Measurements from ENCODE around the gene TMEM201. TPM values are rescaled to one million over a fixed set of nuclear protein-coding genes. Genes with fewer than 3 reads are reported as not detected.

TMEM201 gene
- total and polyA plus RNA-seq, 9 of the 15 experiments (the other 6 are each of a cell fraction or from before 2014, with no cell fraction given) = 0.42 to 51.3 (median 7.4) TPM

DNA sequence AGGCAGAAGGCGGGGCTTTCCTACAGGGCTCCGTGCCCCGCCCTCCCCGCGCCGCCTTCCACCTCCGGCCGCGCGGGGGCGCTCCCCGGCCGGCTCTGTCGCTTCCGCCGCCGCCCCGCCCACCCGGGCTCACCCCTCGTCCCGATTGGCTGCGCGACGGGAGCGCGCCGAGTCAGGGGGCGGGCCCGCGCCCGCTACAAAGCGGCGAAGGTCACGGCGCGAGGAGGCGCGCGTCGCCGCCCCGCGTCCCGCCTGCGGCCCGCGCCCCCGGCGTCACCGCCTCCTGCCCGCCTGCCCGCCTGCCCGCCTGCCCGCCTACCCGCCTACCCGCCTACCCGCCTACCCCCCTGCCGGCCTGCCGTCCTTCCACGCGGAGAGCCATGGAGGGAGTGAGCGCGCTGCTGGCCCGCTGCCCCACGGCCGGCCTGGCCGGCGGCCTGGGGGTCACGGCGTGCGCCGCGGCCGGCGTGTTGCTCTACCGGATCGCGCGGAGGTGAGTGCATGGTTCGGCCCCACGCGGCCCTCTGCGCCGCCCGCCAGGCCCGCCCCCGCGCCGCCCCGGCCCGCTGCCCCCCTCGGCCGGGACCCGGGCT lies at the start of gene TMEM201 (continued):
- peak; percentile 93 for TF ChIP-seq CTCFL (IDR thresholded peaks at IDR 0.05; ENCODE audit: borderline replicate concordance, insufficient read depth, low read depth, low read length, poor library complexity, severe bottlenecking)
- TF ChIP-seq HNRNPK (IDR thresholded peaks at IDR 0.05; ENCODE audit: low read depth, low read length, poor library complexity, severe bottlenecking) = no peak
- TF ChIP-seq TCF15 (CRISPR knock-in tag; IDR thresholded peaks at IDR 0.05) = no peak
- 0 out of 2 replicates have a peak, but pooled peaks have one; percentile 8 for TF ChIP-seq NFIC (IDR thresholded peaks at IDR 0.05)
- no peak for TF ChIP-seq FIP1L1 (IDR thresholded peaks at IDR 0.05; ENCODE audit: low read depth, low read length, poor library complexity, severe bottlenecking)
- TF ChIP-seq HDAC2 (IDR thresholded peaks at IDR 0.05) = no peak
- peak; percentile 64 for TF ChIP-seq TAF1 (IDR thresholded peaks at IDR 0.05; ENCODE audit: control insufficient read depth, extremely low read depth, insufficient read depth, low read length, severe bottlenecking)
- TF ChIP-seq FUS (optimal IDR thresholded peaks at IDR 0.05; ENCODE audit: low read depth, low read length) = no peak
- TF ChIP-seq E2F3 (CRISPR knock-in tag; IDR thresholded peaks at IDR 0.05) = no peak
- TF ChIP-seq, protein P1, sequence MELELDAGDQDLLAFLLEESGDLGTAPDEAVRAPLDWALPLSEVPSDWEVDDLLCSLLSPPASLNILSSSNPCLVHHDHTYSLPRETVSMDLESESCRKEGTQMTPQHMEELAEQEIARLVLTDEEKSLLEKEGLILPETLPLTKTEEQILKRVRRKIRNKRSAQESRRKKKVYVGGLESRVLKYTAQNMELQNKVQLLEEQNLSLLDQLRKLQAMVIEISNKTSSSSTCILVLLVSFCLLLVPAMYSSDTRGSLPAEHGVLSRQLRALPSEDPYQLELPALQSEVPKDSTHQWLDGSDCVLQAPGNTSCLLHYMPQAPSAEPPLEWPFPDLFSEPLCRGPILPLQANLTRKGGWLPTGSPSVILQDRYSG (tag; conservative IDR thresholded peaks at IDR 0.05; ENCODE audit: low read depth) = no peak
- peak; percentile 20 for TF ChIP-seq SP2 (IDR thresholded peaks at IDR 0.05; ENCODE audit: extremely low read depth, low read depth, low read length, poor library complexity, severe bottlenecking)
- no peak for TF ChIP-seq MEF2D (tag; conservative IDR thresholded peaks at IDR 0.05; ENCODE audit: low read depth)

All from K562 (cell line).